K562 (cell line): Measurements from ENCODE around the gene CYP2J2. TPM values are rescaled to one million over a fixed set of nuclear protein-coding genes. Genes with fewer than 3 reads are reported as not detected.

ENCODE experiments used
- ATAC-seq: fragments of 200-7000 bp; cut with Tn5 transposase; 3 replicates; pipeline ENCODE4 v1.9.1; 2020; ENCODE audit warnings: moderate library complexity
- BruUV-seq: library from RNA; stranded (reverse); fragments of 400-500 nt; replicated peaks from 2 replicates; lab custom pipeline; 2021; lab: Mats Ljungman, UMichigan
- CTCF ChIA-PET: fragments of 300-600 bp; formaldehyde crosslinking; extraction: SDS; loops from one replicate; lab custom pipeline; 2021; ENCODE audit warnings: low intra/inter-chr PET ratio; lab: Yijun Ruan, JAX
- POLR2A ChIA-PET: fragments of 300-600, 350-650 bp; sonication (Branson Sonifier 250); formaldehyde crosslinking; extraction: SDS; loops from one replicate; lab custom pipeline; 2021; ENCODE audit warnings: antibody characterized with exemption, inconsistent platforms; lab: Yijun Ruan, JAX
- DNase-seq, 4 experiments: peaks; one replicate each; pipeline versions ENCODE4 v3.0.0 to v3.0.0-alpha.2; 2011 to 2018; ENCODE audit warnings: low spot score in 3 of 4, mixed read lengths in 3 of 4; ENCODE audit errors: extremely low read depth in 1 of 4
- FAIRE-seq: peaks from 2 replicates; lab custom pipeline; 2011; peaks lifted over from hg19 to GRCh38; lab: Jason Lieb, UNC
- H2AFZ ChIP-seq: 2 replicates; pipeline ENCODE4 v1.6.0; 2011; ENCODE audit warnings: low read depth, low read length, control low read depth, inconsistent platforms
- H3K27ac ChIP-seq: fragments of 200-600 bp; 3 replicates; pipeline ENCODE4 v1.8.0; 2011; ENCODE audit warnings: low read depth, mild to moderate bottlenecking, control low read depth, inconsistent platforms, low read length, moderate library complexity, mixed read lengths; ENCODE audit errors: extremely low read depth
- H3K27me3 ChIP-seq, 2 experiments: fragments of 300-600 bp in 1 of 2; 2 replicates in 1 of 2; 3 replicates in 1 of 2; pipeline versions ENCODE4 v1.6.0 to v1.8.0; 2011; ENCODE audit warnings: inconsistent platforms in 2 of 2, low read length in 2 of 2, mild to moderate bottlenecking in 1 of 2, mixed read lengths in 1 of 2, moderate library complexity in 1 of 2; ENCODE audit not compliant: control insufficient read depth in 2 of 2, insufficient read depth in 2 of 2
- H3K36me3 ChIP-seq: fragments of 300-600 bp; 3 replicates; pipeline ENCODE4 v1.8.0; 2011; ENCODE audit warnings: mild to moderate bottlenecking, low read length, inconsistent platforms; ENCODE audit not compliant: control insufficient read depth, insufficient read depth
- H3K4me1 ChIP-seq, 2 experiments: fragments of 200-600 bp in 1 of 2; replicated peaks in 1 of 2; 2 replicates in 1 of 2; 3 replicates in 1 of 2; pipeline versions ENCODE4 v1.5.1 to v1.8.0; 2011; ENCODE audit warnings: inconsistent platforms in 2 of 2, low read length in 2 of 2, mild to moderate bottlenecking in 1 of 2, mixed read lengths in 1 of 2, moderate library complexity in 1 of 2; ENCODE audit not compliant: control insufficient read depth in 2 of 2, insufficient read depth in 2 of 2
- H3K4me2 ChIP-seq: 2 replicates; pipeline ENCODE4 v1.6.1; 2011; ENCODE audit warnings: low read length, control low read depth, inconsistent platforms, mixed read lengths; ENCODE audit not compliant: insufficient read depth
- H3K4me3 ChIP-seq: fragments of 200-600 bp; sonication (generic), shearing (Covaris generic); 2 replicates; pipeline ENCODE4 v1.5.1; 2016; ENCODE audit warnings: control low read depth, inconsistent platforms
- H3K79me2 ChIP-seq: fragments of 200-600 bp; 3 replicates; pipeline ENCODE4 v1.8.0; 2011; ENCODE audit warnings: low read length, inconsistent platforms; ENCODE audit not compliant: control insufficient read depth, insufficient read depth
- H3K9ac ChIP-seq, 2 experiments: 2 replicates each; pipeline versions ENCODE4 v1.6.0 to v1.6.1; 2011; ENCODE audit warnings: low read depth in 2 of 2, low read length in 2 of 2, control low read depth in 1 of 2, inconsistent platforms in 1 of 2, mild to moderate bottlenecking in 1 of 2, mixed read lengths in 1 of 2; ENCODE audit not compliant: insufficient read depth in 1 of 2
- H3K9me1 ChIP-seq: one replicate; pipeline ENCODE4 v1.6.0; 2011; ENCODE audit warnings: inconsistent platforms, mild to moderate bottlenecking, low read length, moderate library complexity; ENCODE audit not compliant: control insufficient read depth, insufficient read depth
- H3K9me3 ChIP-seq: replicated peaks from 2 replicates; pipeline ENCODE4 v1.5.1; 2011; ENCODE audit warnings: low read depth, low read length, inconsistent platforms; ENCODE audit not compliant: control insufficient read depth, insufficient read depth
- H4K20me1 ChIP-seq: replicated peaks from 2 replicates; pipeline ENCODE4 v1.6.1; 2011; ENCODE audit warnings: low read length, inconsistent platforms, mixed read lengths; ENCODE audit not compliant: control insufficient read depth, insufficient read depth
- ESRRA ChIP-seq: fragments of 450-650 bp; IDR thresholded peaks from 2 replicates; pipeline ENCODE4 v1.6.1; 2014; ENCODE audit warnings: low read depth, mild to moderate bottlenecking, moderate library complexity, borderline replicate concordance
- PHF20 ChIP-seq: fragments of 450-650 bp; IDR thresholded peaks from 2 replicates; pipeline ENCODE4 v1.6.1; 2018; ENCODE audit not compliant: partially characterized antibody
- RBM25 ChIP-seq: fragments of 200-400 bp; formaldehyde crosslinking; IDR thresholded peaks from 2 replicates; pipeline ENCODE4 v1.6.1; 2018; ENCODE audit warnings: low read length, low read depth, moderate library complexity; ENCODE audit not compliant: severe bottlenecking
- TAF15 ChIP-seq: fragments of 200-400 bp; formaldehyde crosslinking; IDR thresholded peaks from 2 replicates; pipeline ENCODE4 v1.6.1; 2017; ENCODE audit warnings: mild to moderate bottlenecking, low read depth, low read length, moderate library complexity
- TEAD2 ChIP-seq: fragments of 450-650 bp; IDR thresholded peaks from 2 replicates; pipeline ENCODE4 v1.6.1; 2016; ENCODE audit warnings: missing genetic modification characterization, control low read depth, missing compliant biosample characterization
- U2AF2 ChIP-seq: fragments of 200-400 bp; formaldehyde crosslinking; optimal IDR thresholded peaks from 2 replicates; pipeline ENCODE3; 2017; ENCODE audit warnings: low read depth, mild to moderate bottlenecking, low read length
- ZNF707 ChIP-seq: fragments of 250-450 bp; sonication (Bioruptor Pico); conservative IDR thresholded peaks from 2 replicates; pipeline ENCODE4 v1.8.0; 2022; ENCODE audit warnings: inconsistent platforms, mild to moderate bottlenecking, moderate library complexity
- WGBS: fragments of 100-300 bp; shearing (Covaris generic); methylation state at CpG from one replicate; pipeline ENCODE4 v1.1.6; 2016; ENCODE audit warnings: low coverage, mixed read lengths; ENCODE audit not compliant: insufficient coverage; ENCODE audit errors: missing lambda C conversion rate; 5-methylcytosine and 5-hydroxymethylcytosine counted together
- in situ Hi-C: fragments of 300-500 bp; cut with MboI; formaldehyde crosslinking; loops from 4 replicates; pipeline ENCODE4 v1.15.0; 2018; ENCODE audit warnings: inconsistent platforms, mixed read lengths
- intact Hi-C: fragments of 100-400 bp; cut with micrococcal nuclease; formaldehyde crosslinking; loops from 2 replicates; pipeline ENCODE4 v1.14.2; 2022
- polyA plus RNA-seq, 8 experiments: library from polyadenylated mRNA; depleted of rRNA in 4 of 8; stranded (reverse) in 5 of 8; unstranded in 3 of 8; fragments of >200 nt; fragmentation: Nextera tagmentation in 2 of 8; fragmentation: Illumina TruSeq in 1 of 8; extraction: Ambion mirVana in 2 of 8; extraction: Trizol in 1 of 8; gene quantifications; 2 replicates each; pipeline versions ENCODE4 v1.2.1 to v1.2.3, GENCODE V29; 2011 to 2014; ENCODE audit warnings: inconsistent platforms in 1 of 8, missing spikeins in 1 of 8
- total RNA-seq, 7 experiments: library from RNA; depleted of rRNA in 6 of 7; stranded (reverse); fragments of >200 nt in 6 of 7; fragmentation: Illumina TruSeq in 2 of 7; extraction: Trizol in 2 of 7; gene quantifications; 2 replicates each; pipeline versions ENCODE4 v1.2.1 to v1.2.3, GENCODE V29; 2011 to 2021; ENCODE audit warnings: low replicate concordance in 1 of 7
- TF ChIP-seq, protein P1 (sequence below), 2 experiments: IDR thresholded peaks; 2 replicates each; pipeline ENCODE4 v1.6.1; 2011; ENCODE audit warnings: borderline replicate concordance in 1 of 2, control low read depth in 1 of 2, low read depth in 1 of 2, low read length in 1 of 2, mild to moderate bottlenecking in 1 of 2, mixed read lengths in 1 of 2, moderate library complexity in 1 of 2; ENCODE audit not compliant: insufficient read depth in 1 of 2, insufficient read length in 1 of 2, poor library complexity in 1 of 2, severe bottlenecking in 1 of 2; ENCODE audit errors: extremely low read depth in 1 of 2
- TF ChIP-seq, protein P2 (sequence below): sonication (generic); formaldehyde crosslinking; IDR thresholded peaks from 2 replicates; pipeline ENCODE4 v1.8.1; 2023; ENCODE audit warnings: mild to moderate bottlenecking, missing genetic modification reagents
- TF ChIP-seq, protein P3 (sequence below): fragments of 250-450 bp; sonication (Bioruptor Pico); IDR thresholded peaks from 2 replicates; pipeline ENCODE4 v1.4.0; 2020; ENCODE audit warnings: mild to moderate bottlenecking, moderate library complexity, borderline replicate concordance

Gene CYP2J2
- total and polyA plus RNA-seq, 9 of the 15 experiments (the other 6 are each of a cell fraction or from before 2014, with no cell fraction given) = not detected

DNA sequence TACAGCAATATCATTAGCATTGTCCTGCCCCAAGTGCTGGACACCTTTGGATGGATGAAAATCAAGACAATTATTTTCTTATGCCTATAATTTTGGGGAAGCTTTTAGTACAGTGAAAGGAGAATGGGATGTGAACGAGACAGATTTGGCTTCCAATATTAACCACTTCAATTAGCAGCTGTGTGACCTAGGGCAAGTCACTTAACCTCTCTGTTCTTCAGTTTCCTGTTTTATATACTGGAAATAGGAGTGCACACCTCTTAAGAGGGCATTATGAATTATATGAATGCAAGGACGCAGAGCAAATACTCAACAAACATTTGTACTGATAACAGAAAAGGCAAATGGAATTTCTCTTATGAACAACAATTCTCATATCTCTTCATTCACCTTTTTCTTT is 18.5 kb downstream of the CYP2J2 start:
- 0% methylated on average over 2 of the region's 2 CpGs for WGBS
- no peaks in the 10 kb centered on the region for H3K9me1 ChIP-seq
- no peaks in the 10 kb centered on the region; a peak in 1 of 5 replicates for H3K27me3 ChIP-seq
- POLR2A ChIA-PET = no interaction called here
- H3K4me3 ChIP-seq = no peak overlapping the region
- intact Hi-C loops = no loop called here
- FAIRE-seq = no peak
- no peak overlapping the region for H3K27ac ChIP-seq
- CTCF ChIA-PET = no interaction called here
- no peaks in the 10 kb centered on the region for H3K36me3 ChIP-seq
- no TSS peak for BruUV-seq
- no peaks in the 10 kb centered on the region for H3K9me3 ChIP-seq
- no peaks in the 10 kb centered on the region for H3K79me2 ChIP-seq
- H3K4me1 ChIP-seq = no peaks in the 10 kb centered on the region
- H2AFZ ChIP-seq = no peak overlapping the region
- no peaks in the 10 kb centered on the region for H4K20me1 ChIP-seq
- no peak overlapping the region for H3K9ac ChIP-seq
- in situ Hi-C loops = no loop called here
- H3K4me2 ChIP-seq = no peak overlapping the region
- peak; percentile 93 for TF ChIP-seq RBM25
- no peak for TF ChIP-seq U2AF2
- no peak for ATAC-seq
- DNase-seq = no peak

DNA sequence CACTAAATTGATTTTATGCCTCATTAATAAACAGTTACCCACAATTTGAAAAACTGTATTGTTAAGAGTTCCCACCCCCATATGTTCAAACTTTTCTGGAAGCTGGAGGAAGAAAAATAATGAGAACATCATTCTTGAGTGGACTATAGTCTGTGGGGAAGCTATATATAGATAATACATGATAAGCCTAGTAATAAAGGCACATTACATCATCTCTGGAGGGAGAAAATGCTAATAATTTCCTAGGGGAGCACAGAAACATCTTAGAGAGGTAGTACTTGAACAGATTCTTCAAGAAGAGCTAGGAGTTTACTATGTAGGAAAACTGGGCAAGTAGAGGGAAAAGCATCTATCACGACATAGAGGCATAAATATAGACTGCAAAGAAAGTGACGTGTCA is 19.6 kb downstream of the CYP2J2 start:
- Histone ChIP-seq H3K4me3 (no peak overlapping the region), H3K27me3 (no peaks in the 10 kb centered on the region; a peak in 1 of 5 replicates), H4K20me1 (no peaks in the 10 kb centered on the region), H3K9ac (no peak overlapping the region), H3K79me2 (no peaks in the 10 kb centered on the region), H3K9me1 (no peaks in the 10 kb centered on the region), H2AFZ (no peak overlapping the region), H3K4me1 (no peaks in the 10 kb centered on the region), H3K9me3 (no peaks in the 10 kb centered on the region), H3K4me2 (no peak overlapping the region), H3K36me3 (no peaks in the 10 kb centered on the region), H3K27ac (no peak overlapping the region)
- no TSS peak for BruUV-seq
- ChIA-PET CTCF (no interaction called here), POLR2A (interaction anchor here (0.6 kb wide), 1 partner anchor 1022 kb away, joined by 3 read pairs; no protein-coding TSS in a partner anchor)
- WGBS = 0% methylated on average over 2 of the region's 2 CpGs
- DNase-seq = no peak
- ATAC-seq = no peak
- intact Hi-C loops = no loop called here
- in situ Hi-C loops = no loop called here
- no peak for FAIRE-seq
- TF ChIP-seq, protein P1, sequence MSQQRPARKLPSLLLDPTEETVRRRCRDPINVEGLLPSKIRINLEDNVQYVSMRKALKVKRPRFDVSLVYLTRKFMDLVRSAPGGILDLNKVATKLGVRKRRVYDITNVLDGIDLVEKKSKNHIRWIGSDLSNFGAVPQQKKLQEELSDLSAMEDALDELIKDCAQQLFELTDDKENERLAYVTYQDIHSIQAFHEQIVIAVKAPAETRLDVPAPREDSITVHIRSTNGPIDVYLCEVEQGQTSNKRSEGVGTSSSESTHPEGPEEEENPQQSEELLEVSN (IDR thresholded peaks at IDR 0.05; ENCODE audit: borderline replicate concordance in 1 of 2, extremely low read depth in 1 of 2, insufficient read depth in 1 of 2, insufficient read length in 1 of 2, low read depth in 1 of 2, low read length in 1 of 2, poor library complexity in 1 of 2, severe bottlenecking in 1 of 2) = no peak
- TF ChIP-seq ZNF707 (no peak), TAF15 (no peak), TEAD2 (tag) (no peak), PHF20 (no peak), ESRRA (no peak)
- TF ChIP-seq, protein P2, sequence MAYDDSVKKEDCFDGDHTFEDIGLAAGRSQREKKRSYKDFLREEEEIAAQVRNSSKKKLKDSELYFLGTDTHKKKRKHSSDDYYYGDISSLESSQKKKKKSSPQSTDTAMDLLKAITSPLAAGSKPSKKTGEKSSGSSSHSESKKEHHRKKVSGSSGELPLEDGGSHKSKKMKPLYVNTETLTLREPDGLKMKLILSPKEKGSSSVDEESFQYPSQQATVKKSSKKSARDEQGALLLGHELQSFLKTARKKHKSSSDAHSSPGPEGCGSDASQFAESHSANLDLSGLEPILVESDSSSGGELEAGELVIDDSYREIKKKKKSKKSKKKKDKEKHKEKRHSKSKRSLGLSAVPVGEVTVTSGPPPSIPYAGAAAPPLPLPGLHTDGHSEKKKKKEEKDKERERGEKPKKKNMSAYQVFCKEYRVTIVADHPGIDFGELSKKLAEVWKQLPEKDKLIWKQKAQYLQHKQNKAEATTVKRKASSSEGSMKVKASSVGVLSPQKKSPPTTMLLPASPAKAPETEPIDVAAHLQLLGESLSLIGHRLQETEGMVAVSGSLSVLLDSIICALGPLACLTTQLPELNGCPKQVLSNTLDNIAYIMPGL = no peak
- TF ChIP-seq, protein P3, sequence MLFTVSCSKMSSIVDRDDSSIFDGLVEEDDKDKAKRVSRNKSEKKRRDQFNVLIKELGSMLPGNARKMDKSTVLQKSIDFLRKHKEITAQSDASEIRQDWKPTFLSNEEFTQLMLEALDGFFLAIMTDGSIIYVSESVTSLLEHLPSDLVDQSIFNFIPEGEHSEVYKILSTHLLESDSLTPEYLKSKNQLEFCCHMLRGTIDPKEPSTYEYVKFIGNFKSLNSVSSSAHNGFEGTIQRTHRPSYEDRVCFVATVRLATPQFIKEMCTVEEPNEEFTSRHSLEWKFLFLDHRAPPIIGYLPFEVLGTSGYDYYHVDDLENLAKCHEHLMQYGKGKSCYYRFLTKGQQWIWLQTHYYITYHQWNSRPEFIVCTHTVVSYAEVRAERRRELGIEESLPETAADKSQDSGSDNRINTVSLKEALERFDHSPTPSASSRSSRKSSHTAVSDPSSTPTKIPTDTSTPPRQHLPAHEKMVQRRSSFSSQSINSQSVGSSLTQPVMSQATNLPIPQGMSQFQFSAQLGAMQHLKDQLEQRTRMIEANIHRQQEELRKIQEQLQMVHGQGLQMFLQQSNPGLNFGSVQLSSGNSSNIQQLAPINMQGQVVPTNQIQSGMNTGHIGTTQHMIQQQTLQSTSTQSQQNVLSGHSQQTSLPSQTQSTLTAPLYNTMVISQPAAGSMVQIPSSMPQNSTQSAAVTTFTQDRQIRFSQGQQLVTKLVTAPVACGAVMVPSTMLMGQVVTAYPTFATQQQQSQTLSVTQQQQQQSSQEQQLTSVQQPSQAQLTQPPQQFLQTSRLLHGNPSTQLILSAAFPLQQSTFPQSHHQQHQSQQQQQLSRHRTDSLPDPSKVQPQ (CRISPR knock-in tag) = no peak
